Left ventricle myocardium inferior (tissue), 1 donor: ENCODE data around the gene FAM200A. TPM values are rescaled to one million over a fixed set of nuclear protein-coding genes. Genes with fewer than 3 reads are reported as not detected.
"Not testable (repeated sequence)": the region's sequence is repeated elsewhere in the genome, so short reads cannot be mapped to it uniquely, and the experiment has no call there.

Source experiments
- DNase-seq: peaks from one replicate; pipeline ENCODE4 v3.0.0-alpha.2; 2020
- H3K27ac ChIP-seq: fragments of 200-600 bp; replicated peaks from 2 replicates; pipeline ENCODE4 v1.8.0; 2021
- H3K27me3 ChIP-seq: fragments of 200-600 bp; 2 replicates; pipeline ENCODE4 v1.8.0; 2021; ENCODE audit warnings: low read depth
- H3K36me3 ChIP-seq: fragments of 200-600 bp; 2 replicates; pipeline ENCODE4 v1.8.0; 2021
- H3K4me1 ChIP-seq: fragments of 200-600 bp; 2 replicates; pipeline ENCODE4 v1.8.0; 2021
- H3K4me3 ChIP-seq: fragments of 200-600 bp; 2 replicates; pipeline ENCODE4 v1.8.0; 2021; ENCODE audit warnings: mild to moderate bottlenecking, moderate library complexity
- H3K9me3 ChIP-seq: fragments of 200-600 bp; replicated peaks from 2 replicates; pipeline ENCODE4 v1.8.0; 2021
- intact Hi-C: fragments of 100-400 bp; cut with micrococcal nuclease; formaldehyde crosslinking; loops from one replicate; pipeline ENCODE4 v1.11.0; 2022
- total RNA-seq: library from RNA; stranded (reverse); fragmentation: NEBNext Ultra II Directional; extraction: Animal tissue kit (Norgen Biotek cat#: 25700); gene quantifications from one replicate; pipeline ENCODE4 v1.2.1, GENCODE V29; 2021
- TF ChIP-seq, protein P1 (sequence below): fragments of 200-600 bp; IDR thresholded peaks from 2 replicates; pipeline ENCODE4 v1.8.0; 2021; ENCODE audit warnings: antibody characterized with exemption, mild to moderate bottlenecking, borderline replicate concordance
- donor health status: DM: no; HTN: yes; CAD: no; lungs with severe emphysema.

FAM200A gene
- total RNA-seq, 1 donor from 2014 or later, result 6.4 TPM

DNA sequence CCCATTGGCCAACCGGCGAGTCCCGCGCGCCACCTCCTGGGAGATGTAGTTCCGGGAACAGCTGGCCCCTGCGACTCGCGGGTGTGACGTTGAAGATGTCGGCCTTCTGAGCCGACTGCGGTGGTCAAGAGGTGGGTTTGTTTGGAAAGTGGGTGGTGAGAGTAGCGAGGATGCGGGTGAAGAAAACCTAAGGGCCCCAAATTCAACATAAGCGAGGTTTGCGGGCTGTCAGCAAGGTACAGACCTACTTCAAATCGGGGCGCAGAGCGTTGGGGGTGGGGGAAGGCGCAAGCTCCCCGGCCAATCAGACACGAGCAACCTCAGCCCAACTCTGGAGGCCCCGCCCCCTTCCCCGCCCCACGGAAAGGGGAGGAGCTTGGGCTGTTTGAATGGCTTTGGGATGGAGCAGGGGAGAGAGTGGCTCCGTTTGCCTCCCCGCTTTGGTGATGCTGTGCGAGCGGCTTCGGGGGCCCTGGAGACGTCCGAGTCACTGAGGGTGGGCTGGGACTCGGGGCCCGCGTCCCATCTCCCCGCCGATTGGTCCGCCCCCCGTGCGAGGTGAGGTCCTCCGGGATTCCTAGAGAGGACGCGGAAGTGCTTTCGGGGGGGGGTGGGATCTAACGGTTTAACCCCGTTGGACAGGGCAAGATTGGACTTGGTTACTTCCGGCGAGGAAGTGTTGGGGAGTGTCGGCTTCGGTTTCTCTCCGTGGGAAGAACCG, 47.2 kb downstream of the FAM200A start, which contains the start of gene ZKSCAN5:
Gene ZKSCAN5, plus strand, starts transcription at position 60 of the 721 bp plus-strand sequence. CDS start 1,383 bp downstream, outside the sequence.
- Histone ChIP-seq H3K27me3 (no peaks in the 10 kb centered on the region), H3K9me3 (no peaks in the 10 kb centered on the region), H3K36me3 (no peaks in the 10 kb centered on the region), H3K4me1 (peaks cover 56% of the 10 kb centered on the region), H3K27ac (peak within 1 kb of the TSS; percentile 99), H3K4me3 (peak within 1 kb of the TSS; percentile 71)
- TF ChIP-seq, protein P1, sequence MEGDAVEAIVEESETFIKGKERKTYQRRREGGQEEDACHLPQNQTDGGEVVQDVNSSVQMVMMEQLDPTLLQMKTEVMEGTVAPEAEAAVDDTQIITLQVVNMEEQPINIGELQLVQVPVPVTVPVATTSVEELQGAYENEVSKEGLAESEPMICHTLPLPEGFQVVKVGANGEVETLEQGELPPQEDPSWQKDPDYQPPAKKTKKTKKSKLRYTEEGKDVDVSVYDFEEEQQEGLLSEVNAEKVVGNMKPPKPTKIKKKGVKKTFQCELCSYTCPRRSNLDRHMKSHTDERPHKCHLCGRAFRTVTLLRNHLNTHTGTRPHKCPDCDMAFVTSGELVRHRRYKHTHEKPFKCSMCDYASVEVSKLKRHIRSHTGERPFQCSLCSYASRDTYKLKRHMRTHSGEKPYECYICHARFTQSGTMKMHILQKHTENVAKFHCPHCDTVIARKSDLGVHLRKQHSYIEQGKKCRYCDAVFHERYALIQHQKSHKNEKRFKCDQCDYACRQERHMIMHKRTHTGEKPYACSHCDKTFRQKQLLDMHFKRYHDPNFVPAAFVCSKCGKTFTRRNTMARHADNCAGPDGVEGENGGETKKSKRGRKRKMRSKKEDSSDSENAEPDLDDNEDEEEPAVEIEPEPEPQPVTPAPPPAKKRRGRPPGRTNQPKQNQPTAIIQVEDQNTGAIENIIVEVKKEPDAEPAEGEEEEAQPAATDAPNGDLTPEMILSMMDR, result peak; percentile 11
- intact Hi-C loops, result no loop called here
- DNase-seq, result peak; percentile 99

DNA sequence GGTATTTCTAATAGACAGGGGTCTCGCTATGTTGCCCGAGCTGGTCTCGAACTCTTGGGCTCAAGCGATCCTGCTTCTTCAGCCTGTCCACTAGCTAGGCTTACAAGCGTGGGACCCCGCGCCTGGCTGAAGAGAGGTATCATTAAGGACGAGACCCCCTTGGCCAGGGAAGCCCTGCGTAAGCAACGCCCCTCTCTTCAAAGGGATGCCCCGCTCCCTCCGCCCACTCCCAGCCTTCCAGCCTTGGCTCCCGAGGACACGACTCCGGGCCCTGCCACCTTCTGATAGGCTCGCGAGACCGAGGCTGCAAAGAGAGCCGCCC, 47.7 kb downstream of the FAM200A start:
- H3K36me3 ChIP-seq, result no peaks in the 10 kb centered on the region
- peaks cover 61% of the 10 kb centered on the region for H3K4me1 ChIP-seq
- H3K9me3 ChIP-seq, result no peaks in the 10 kb centered on the region
- no peaks in the 10 kb centered on the region for H3K27me3 ChIP-seq
- DNase-seq, result no peak
- intact Hi-C loops, result no loop called here
- H3K27ac ChIP-seq, result peak overlapping the region; percentile 99
- TF ChIP-seq, protein P1, result no peak
- H3K4me3 ChIP-seq, result peak overlapping the region; percentile 71

DNA sequence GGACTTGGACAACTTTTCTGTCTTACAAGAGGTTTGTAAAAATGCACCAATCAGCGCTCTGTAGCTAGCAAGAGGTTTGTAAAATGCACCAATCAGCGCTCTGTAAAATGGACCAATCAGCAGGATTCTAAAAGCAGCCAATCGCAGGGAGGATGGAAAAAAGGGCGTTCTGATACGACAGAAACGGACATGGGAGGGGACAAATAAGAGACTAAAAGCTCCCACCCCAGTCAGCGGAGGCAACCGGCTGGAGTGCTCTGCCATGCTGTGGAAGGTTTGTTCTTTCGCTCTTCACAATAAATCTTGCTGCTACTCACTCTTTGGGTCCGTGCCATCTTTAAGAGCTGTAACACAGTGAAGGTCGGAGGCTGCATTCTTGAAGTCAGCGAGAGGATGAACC, 50.7 kb downstream of the FAM200A start:
- intact Hi-C loops, DNase-seq, H3K9me3 ChIP-seq, H3K27me3 ChIP-seq: not testable (repeated sequence)
- H3K4me1 ChIP-seq, result peaks cover 64% of the 10 kb centered on the region
- H3K4me3 ChIP-seq, result peak overlapping the region; percentile 99
- H3K27ac ChIP-seq, result peak overlapping the region; percentile 96
- H3K36me3 ChIP-seq, result peaks cover 24% of the 10 kb centered on the region

DNA sequence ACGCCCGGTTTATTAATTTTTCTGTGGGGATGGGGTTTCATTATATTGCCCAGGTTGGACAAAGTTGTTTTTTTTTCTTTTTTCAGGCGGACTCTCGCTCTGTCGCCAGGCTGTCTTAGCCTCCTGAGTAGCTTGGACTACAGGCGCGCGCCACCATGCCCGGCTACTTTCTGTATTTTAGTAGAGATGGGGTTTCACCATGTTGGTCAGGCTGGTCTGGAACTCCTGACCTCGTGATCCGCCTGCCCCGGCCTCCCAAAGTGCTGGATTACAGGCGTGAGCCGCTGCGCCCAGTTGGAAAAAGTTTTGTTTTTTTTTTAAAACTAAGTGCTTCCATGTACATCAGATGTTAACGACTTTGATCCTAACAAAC, 51.3 kb downstream of the FAM200A start:
- peaks cover 30% of the 10 kb centered on the region for H3K36me3 ChIP-seq
- H3K27ac ChIP-seq, result peak overlapping the region; percentile 96
- H3K4me1 ChIP-seq, result peaks cover 58% of the 10 kb centered on the region
- H3K4me3 ChIP-seq, result peak overlapping the region; percentile 99
- TF ChIP-seq, protein P1, result no peak
- no peaks in the 10 kb centered on the region for H3K27me3 ChIP-seq
- peaks cover 2% of the 10 kb centered on the region for H3K9me3 ChIP-seq
- no peak for DNase-seq
- intact Hi-C loops, result no loop called here

DNA sequence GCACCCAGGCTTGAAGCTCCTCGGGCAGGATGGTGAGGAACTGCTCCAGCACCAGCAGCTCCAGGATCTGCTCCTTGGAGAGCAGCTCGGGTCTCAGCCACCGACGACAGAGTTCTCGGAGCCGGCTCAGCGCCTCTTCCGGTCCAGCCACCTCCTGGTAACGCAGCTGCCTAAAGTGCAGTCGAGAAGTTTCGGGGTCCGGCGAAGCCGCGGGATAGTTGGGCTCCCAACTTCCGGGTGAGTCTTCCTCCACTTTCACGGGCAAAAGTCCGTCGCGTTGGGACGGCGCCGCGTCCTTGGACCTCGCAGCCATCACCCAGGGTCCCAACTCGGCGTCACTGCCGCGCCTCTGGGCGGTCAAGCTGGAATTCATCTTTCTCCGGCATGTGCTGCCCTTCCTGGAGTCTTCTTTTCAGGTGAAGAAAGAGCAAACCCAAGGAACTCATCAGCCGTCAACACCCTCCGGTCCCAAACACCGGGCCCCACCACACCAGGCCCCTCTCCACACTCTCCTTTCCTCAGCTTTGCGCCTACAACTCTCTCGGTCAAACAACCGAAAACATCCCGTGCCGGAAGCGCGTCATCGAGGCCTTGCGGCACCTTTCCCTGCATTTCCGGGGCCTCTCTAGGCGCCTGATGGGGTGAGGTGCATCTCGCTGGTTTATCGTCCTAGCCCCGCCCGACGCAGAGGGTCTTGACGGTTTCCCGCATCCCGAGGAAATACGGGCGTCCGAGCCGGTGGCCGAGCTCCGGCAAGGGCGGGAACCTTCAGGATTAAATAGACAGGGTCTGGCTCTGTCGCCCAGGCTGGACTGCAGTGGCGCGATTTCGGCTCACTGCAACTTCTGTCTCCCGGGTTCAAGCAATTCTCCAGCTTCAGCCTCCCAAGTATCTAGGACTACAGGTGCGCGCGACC, 51.9 kb downstream of the FAM200A start, which contains the start of gene ZNF394:
Gene ZNF394, minus strand, starts transcription at position 561 of the 916 bp plus-strand sequence. Its CDS starts 188 bp downstream, at position 373.
- no peaks in the 10 kb centered on the region for H3K27me3 ChIP-seq
- peaks cover 9% of the 10 kb centered on the region for H3K9me3 ChIP-seq
- TF ChIP-seq, protein P1, result no peak
- intact Hi-C loops, result no loop called here
- H3K4me1 ChIP-seq, result peaks cover 53% of the 10 kb centered on the region
- H3K4me3 ChIP-seq, result peak within 1 kb of the TSS; percentile 99
- H3K36me3 ChIP-seq, result peaks cover 36% of the 10 kb centered on the region
- DNase-seq, result peak; percentile 91
- H3K27ac ChIP-seq, result peak within 1 kb of the TSS; percentile 96
